ENCODE measurements around the gene TMEM161A. TPM values are rescaled to one million over a fixed set of nuclear protein-coding genes. Genes with fewer than 3 reads are reported as not detected.

Gene TMEM161A
- total RNA-seq, 1 donor from 2014 or later, result 42.3 TPM

DNA sequence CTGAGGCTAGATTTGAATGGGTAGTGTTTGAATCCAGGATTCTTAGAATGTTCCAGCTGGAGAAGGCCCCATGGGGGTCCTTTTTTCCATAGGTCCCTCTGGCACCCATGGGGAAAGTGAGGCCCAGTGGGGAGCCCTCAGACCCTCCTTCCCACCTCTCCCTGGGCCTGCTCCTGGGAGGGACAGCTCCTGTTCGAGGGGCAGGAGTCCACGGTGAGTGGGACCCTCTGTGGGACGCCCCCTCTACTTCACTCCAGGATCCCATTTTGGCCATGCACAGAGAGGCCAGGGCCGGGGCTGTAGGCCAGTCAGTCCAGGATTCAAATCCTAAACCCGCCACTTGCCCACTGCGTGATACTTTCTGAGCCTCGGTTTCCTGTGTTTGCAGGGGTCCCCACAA, 24.2 kb upstream of the TMEM161A start:
- Mint-ChIP-seq H3K4me3 (ENCODE audit: low read depth) (no peak overlapping the region), H3K27ac (no peak overlapping the region), H3K36me3 (ENCODE audit: insufficient read depth) (peaks cover 3% of the 10 kb centered on the region), H3K4me1 (ENCODE audit: low read depth) (no peaks in the 10 kb centered on the region), H3K27me3 (peaks cover 4% of the 10 kb centered on the region), H3K9me3 (ENCODE audit: low read depth) (peaks cover 3% of the 10 kb centered on the region)
- DNase-seq (ENCODE audit: low spot score, unreplicated experiment), result no peak
- TF ChIP-seq, protein P1, sequence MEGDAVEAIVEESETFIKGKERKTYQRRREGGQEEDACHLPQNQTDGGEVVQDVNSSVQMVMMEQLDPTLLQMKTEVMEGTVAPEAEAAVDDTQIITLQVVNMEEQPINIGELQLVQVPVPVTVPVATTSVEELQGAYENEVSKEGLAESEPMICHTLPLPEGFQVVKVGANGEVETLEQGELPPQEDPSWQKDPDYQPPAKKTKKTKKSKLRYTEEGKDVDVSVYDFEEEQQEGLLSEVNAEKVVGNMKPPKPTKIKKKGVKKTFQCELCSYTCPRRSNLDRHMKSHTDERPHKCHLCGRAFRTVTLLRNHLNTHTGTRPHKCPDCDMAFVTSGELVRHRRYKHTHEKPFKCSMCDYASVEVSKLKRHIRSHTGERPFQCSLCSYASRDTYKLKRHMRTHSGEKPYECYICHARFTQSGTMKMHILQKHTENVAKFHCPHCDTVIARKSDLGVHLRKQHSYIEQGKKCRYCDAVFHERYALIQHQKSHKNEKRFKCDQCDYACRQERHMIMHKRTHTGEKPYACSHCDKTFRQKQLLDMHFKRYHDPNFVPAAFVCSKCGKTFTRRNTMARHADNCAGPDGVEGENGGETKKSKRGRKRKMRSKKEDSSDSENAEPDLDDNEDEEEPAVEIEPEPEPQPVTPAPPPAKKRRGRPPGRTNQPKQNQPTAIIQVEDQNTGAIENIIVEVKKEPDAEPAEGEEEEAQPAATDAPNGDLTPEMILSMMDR (IDR thresholded peaks at IDR 0.05; ENCODE audit: unreplicated experiment), result no peak

DNA sequence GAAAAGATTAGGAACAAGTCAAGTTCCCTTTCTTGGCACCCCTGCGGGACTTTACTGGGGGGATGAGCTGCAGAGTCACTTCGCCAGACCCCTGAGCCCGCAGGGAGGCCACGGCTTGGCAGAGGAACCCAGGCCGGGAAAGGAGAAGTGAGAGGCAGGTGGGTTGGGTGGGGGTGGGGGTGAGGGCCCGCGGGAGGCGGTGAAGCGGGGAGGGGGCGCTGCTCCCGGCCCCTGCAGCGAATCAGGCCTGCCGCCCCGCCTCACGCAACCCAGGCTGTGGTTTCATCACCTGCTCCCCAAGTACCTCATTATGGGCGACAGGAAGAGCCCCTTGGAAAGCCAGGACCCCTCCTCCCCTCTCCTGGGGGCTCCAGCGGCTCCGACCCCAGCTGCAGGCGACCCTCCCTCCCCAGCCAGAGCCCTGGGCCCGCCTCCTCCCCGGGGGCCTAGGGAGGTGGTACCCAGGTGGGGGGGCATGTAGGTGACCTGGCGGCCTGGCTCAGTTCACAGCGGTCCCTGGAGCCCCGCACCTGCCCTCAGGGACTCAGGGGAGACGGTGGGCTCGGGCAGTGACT, 22.3 kb upstream of the TMEM161A start:
- no peak for DNase-seq (ENCODE audit: low spot score, unreplicated experiment)
- H3K27ac Mint-ChIP-seq, result no peak overlapping the region
- no peak overlapping the region for H3K4me3 Mint-ChIP-seq (ENCODE audit: low read depth)
- peaks cover 4% of the 10 kb centered on the region for H3K27me3 Mint-ChIP-seq
- peaks cover 6% of the 10 kb centered on the region for H3K9me3 Mint-ChIP-seq (ENCODE audit: low read depth)
- no peaks in the 10 kb centered on the region for H3K4me1 Mint-ChIP-seq (ENCODE audit: low read depth)
- TF ChIP-seq, protein P1 (IDR thresholded peaks at IDR 0.05; ENCODE audit: unreplicated experiment), result no peak
- peaks cover 8% of the 10 kb centered on the region for H3K36me3 Mint-ChIP-seq (ENCODE audit: insufficient read depth)

DNA sequence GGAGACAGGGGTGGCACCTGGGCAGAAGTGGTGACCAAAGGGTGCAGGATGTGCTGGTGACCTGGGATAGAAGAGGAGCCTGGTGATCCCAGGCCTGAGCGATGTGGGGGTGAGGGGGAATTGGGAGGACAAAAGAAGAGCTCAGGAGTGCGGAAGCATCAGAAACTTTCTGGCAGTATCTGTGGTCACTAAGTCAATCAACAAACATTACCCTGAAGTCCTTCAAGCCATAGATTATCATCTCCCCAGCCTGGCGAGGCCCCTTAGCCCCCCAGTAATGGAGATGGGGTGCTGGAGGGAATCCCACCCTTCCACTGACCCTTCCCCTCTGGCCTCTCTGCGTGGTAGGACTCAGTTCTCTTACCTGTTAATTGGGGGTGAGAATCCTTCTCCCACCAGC, 21.3 kb upstream of the TMEM161A start:
- Mint-ChIP-seq H3K36me3 (ENCODE audit: insufficient read depth) (peaks cover 8% of the 10 kb centered on the region), H3K4me1 (ENCODE audit: low read depth) (no peaks in the 10 kb centered on the region), H3K27me3 (peaks cover 4% of the 10 kb centered on the region), H3K9me3 (ENCODE audit: low read depth) (peaks cover 6% of the 10 kb centered on the region), H3K27ac (no peak overlapping the region), H3K4me3 (ENCODE audit: low read depth) (no peak overlapping the region)
- no peak for DNase-seq (ENCODE audit: low spot score, unreplicated experiment)
- TF ChIP-seq, protein P1 (IDR thresholded peaks at IDR 0.05; ENCODE audit: unreplicated experiment), result no peak

DNA sequence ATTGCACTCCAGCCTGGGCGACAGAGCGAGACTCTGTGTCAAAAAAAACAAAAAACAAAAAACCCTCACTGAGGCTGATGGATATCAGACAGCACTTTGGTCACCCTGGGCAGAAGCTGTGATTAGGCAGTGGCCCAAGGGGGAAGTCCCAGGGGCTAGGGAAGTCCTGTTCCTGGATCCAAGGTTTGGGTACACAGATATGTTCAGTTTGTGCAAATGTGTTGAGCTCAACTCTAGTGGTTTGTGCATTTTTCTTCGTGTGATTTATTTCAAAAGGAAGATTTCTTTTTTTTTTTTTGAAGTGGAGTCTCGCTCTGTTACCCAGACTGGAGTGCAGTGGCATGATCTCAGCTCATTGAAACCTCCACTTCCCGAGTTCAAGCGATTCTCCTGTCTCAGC, 19.5 kb upstream of the TMEM161A start:
- H3K27me3 Mint-ChIP-seq, result peaks cover 4% of the 10 kb centered on the region
- H3K36me3 Mint-ChIP-seq (ENCODE audit: insufficient read depth), result peaks cover 8% of the 10 kb centered on the region
- TF ChIP-seq, protein P1 (IDR thresholded peaks at IDR 0.05; ENCODE audit: unreplicated experiment), result no peak
- H3K4me1 Mint-ChIP-seq (ENCODE audit: low read depth), result no peaks in the 10 kb centered on the region
- DNase-seq (ENCODE audit: low spot score, unreplicated experiment), result no peak
- H3K9me3 Mint-ChIP-seq (ENCODE audit: low read depth), result peaks cover 6% of the 10 kb centered on the region
- H3K4me3 Mint-ChIP-seq (ENCODE audit: low read depth), result no peak overlapping the region
- no peak overlapping the region for H3K27ac Mint-ChIP-seq

DNA sequence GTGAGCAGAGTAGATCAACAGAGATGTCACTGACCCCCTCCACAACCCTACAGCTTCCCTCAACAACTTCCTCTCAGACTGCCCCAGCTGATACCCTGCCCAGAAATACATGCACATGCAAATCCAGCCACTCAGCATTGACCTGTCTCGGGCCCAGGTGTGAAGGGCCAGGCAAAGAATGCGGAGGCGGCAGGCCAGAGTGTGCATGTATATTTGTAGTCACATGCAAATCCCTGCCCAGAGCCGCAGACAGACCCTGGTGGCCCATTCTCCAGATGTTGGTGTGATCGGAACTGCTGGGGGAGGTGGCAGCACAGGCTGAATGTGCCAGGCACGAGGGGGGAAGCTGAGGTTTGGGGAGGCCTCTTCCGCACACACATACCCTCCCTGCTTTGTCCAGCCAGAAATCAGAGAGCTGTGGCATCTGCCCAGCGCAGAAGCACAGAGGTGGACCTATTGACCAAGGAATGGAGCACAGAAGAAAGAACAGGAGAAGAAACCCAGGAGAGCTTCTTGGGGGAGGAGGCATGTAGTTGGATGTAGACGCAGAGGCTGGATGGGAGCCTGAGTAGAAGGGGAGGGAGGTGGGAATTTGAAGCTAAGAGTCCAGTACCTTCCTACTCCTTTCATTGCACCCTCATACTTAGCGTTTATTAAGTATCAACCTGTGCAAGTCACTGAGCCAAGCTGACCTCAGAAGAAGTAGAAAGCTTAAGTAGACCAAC, 17.4 kb upstream of the TMEM161A start:
- DNase-seq (ENCODE audit: low spot score, unreplicated experiment), result no peak
- no peaks in the 10 kb centered on the region for H3K4me1 Mint-ChIP-seq (ENCODE audit: low read depth)

More for the DNA sequence above, 17.4 kb upstream of the TMEM161A start:
- Mint-ChIP-seq H3K27ac (no peak overlapping the region), H3K27me3 (no peaks in the 10 kb centered on the region), H3K9me3 (ENCODE audit: low read depth) (peaks cover 4% of the 10 kb centered on the region), H3K4me3 (ENCODE audit: low read depth) (no peak overlapping the region), H3K36me3 (ENCODE audit: insufficient read depth) (peaks cover 5% of the 10 kb centered on the region)
- TF ChIP-seq, protein P1 (IDR thresholded peaks at IDR 0.05; ENCODE audit: unreplicated experiment), result no peak

All from progenitor cell of endocrine pancreas (in vitro differentiated cells).